HG03575 (cell line): ENCODE data around the gene MAGI3.
"Not testable (repeated sequence)": the region's sequence is repeated elsewhere in the genome, so short reads cannot be mapped to it uniquely, and the experiment has no call there.

ENCODE experiments used
- ATAC-seq: cut with Tn5 transposase; IDR thresholded peaks from one replicate; pipeline ENCODE4 v1.9.1; 2021; ENCODE audit not compliant: unreplicated experiment, insufficient number of reproducible peaks, low FRiP score; ENCODE audit errors: extremely low read depth

The MAGI3 gene

GRCh38 chr1:113394863-113395259, 4.5 kb downstream of the MAGI3 start:
- no peak for ATAC-seq

GRCh38 chr1:113396102-113396501, 5.8 kb downstream of the MAGI3 start:
- no peak for ATAC-seq

- no peak for ATAC-seq
Observed at GRCh38 chr1:113396585-113396984, 6.3 kb downstream of the MAGI3 start.

GRCh38 chr1:113399062-113399583, 8.8 kb downstream of the MAGI3 start:
- no peak for ATAC-seq

GRCh38 chr1:113401067-113401466, 10.8 kb downstream of the MAGI3 start:
- ATAC-seq, result no peak

- no peak for ATAC-seq
Observed at GRCh38 chr1:113401728-113402127, 11.4 kb downstream of the MAGI3 start.

- no peak for ATAC-seq
Observed at GRCh38 chr1:113403065-113403464, 12.8 kb downstream of the MAGI3 start.

- no peak for ATAC-seq
Observed at GRCh38 chr1:113405573-113405972, 15.3 kb downstream of the MAGI3 start.

GRCh38 chr1:113406149-113406548, 15.8 kb downstream of the MAGI3 start:
- ATAC-seq, result not testable (repeated sequence)

- no peak for ATAC-seq
Observed at GRCh38 chr1:113409363-113409762, 19.0 kb downstream of the MAGI3 start.

- ATAC-seq, result not testable (repeated sequence)
Observed at GRCh38 chr1:113412020-113412419, 21.7 kb downstream of the MAGI3 start.

GRCh38 chr1:113415310-113416070, 25.2 kb downstream of the MAGI3 start:
- ATAC-seq, result no peak

- not testable (repeated sequence) for ATAC-seq
Observed at GRCh38 chr1:113416071-113416470, 25.8 kb downstream of the MAGI3 start.

GRCh38 chr1:113416496-113416895, 26.2 kb downstream of the MAGI3 start:
- ATAC-seq, result no peak

GRCh38 chr1:113422315-113423068, 32.2 kb downstream of the MAGI3 start:
- no peak for ATAC-seq

- ATAC-seq, result no peak
Observed at GRCh38 chr1:113423826-113424225, 33.5 kb downstream of the MAGI3 start.

GRCh38 chr1:113429461-113430153, 39.3 kb downstream of the MAGI3 start:
- no peak for ATAC-seq

- ATAC-seq, result no peak
Observed at GRCh38 chr1:113433184-113433583, 42.9 kb downstream of the MAGI3 start.

- no peak for ATAC-seq
Observed at GRCh38 chr1:113434081-113434873, 44.0 kb downstream of the MAGI3 start.
